ENCODE measurements around the gene ERBB2.

Gene ERBB2

DNA sequence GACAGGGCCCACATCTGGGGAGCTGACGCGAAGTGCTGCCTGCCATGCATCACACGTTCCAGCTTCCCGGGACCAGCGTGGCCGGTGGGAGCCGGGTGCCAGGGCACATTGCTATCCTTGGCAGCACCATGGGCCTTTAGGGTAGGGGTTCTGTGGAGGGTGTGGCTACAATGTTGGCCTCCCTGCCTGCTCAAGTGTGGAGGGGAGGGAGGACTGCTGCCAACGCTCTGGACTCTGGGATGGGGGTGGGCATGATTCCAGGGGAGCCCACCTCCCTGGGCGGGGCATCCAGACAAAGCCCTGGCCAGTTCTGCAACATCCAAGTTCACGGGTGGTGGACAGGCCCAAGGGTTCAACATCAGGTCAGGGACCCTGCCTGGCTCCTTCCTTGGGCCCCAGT lies 51.8 kb downstream of the ERBB2 start:
- DNase-seq (no peak), ATAC-seq (replicated peaks) (no peak)
- no peaks in the 10 kb centered on the region for H3K27me3 Mint-ChIP-seq
- H3K36me3 Mint-ChIP-seq: peaks cover 4 to 8% of the 10 kb centered on the region in 2 donors
- no peaks in the 10 kb centered on the region for H3K9me3 Mint-ChIP-seq
- no peak overlapping the region for H3K27ac Mint-ChIP-seq
- no peak overlapping the region for H3K4me3 Mint-ChIP-seq
- peaks cover 33 to 53% of the 10 kb centered on the region in 2 donors for H3K4me1 Mint-ChIP-seq

- Mint-ChIP-seq H3K36me3 (peaks cover 4 to 10% of the 10 kb centered on the region in 2 donors), H3K4me1 (peaks cover 40 to 60% of the 10 kb centered on the region in 2 donors), H3K27me3 (no peaks in the 10 kb centered on the region), H3K27ac (peak overlapping the region; percentile 96), H3K9me3 (no peaks in the 10 kb centered on the region), H3K4me3 (peak overlapping the region; percentile 47 to 73)
- no peak for DNase-seq
- no peak for ATAC-seq (replicated peaks)
Measured at GRCh38 chr17:39752241-39752881, 52.5 kb downstream of the ERBB2 start.

- Mint-ChIP-seq H3K4me1 (peaks cover 52 to 73% of the 10 kb centered on the region in 2 donors), H3K36me3 (peaks cover 8 to 15% of the 10 kb centered on the region in 2 donors), H3K27me3 (no peaks in the 10 kb centered on the region), H3K27ac (peak overlapping the region; percentile 96), H3K9me3 (no peaks in the 10 kb centered on the region), H3K4me3 (peak overlapping the region; percentile 87 to 90)
- DNase-seq (no peak), ATAC-seq (replicated peaks) (peak; percentile 18 to 19)
Measured at GRCh38 chr17:39753514-39754160, 53.8 kb downstream of the ERBB2 start.

- Mint-ChIP-seq H3K4me3 (peak overlapping the region; percentile 87 to 90), H3K27me3 (no peaks in the 10 kb centered on the region), H3K9me3 (no peaks in the 10 kb centered on the region), H3K27ac (peak overlapping the region; percentile 96), H3K36me3 (peaks cover 12 to 21% of the 10 kb centered on the region in 2 donors), H3K4me1 (peaks cover 59 to 79% of the 10 kb centered on the region in 2 donors)
- ATAC-seq (replicated peaks) (peak; percentile 71 to 76), DNase-seq (peak; percentile 100)
Measured at GRCh38 chr17:39754161-39754957, 54.5 kb downstream of the ERBB2 start.

DNA sequence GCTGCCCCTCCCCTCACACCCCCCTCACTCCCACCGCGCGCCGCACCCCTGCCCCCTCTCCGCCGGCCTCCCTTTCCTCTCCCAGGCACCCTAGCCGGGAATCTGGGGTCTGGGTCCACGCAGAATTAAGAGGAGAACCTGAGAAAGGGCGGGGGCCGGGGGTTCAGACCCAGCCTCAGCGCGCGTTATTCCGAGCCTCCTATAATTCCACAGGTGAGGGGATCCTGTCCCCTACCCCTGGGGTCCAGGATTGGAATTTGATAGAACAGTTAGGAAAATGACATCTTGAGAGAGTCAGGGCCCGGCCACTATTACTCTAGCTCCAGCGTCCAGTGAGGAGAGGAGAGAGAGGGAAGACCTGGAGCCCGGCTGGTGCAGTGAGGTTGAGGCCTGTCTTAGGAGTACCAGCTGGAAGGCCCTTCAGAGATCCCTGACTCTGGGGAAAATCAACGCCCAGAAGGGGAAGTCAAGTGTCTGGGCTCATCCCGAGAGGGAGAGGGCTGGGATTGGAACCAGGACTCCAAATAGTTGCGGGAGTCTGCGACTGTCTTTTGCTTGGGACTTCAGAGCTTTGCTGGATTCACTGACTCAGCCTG lies 55.2 kb downstream of the ERBB2 start:
- Mint-ChIP-seq H3K4me3 (peak overlapping the region; percentile 75 to 90), H3K27me3 (no peaks in the 10 kb centered on the region), H3K27ac (peak overlapping the region; percentile 96), H3K36me3 (peaks cover 16 to 27% of the 10 kb centered on the region in 2 donors), H3K9me3 (no peaks in the 10 kb centered on the region), H3K4me1 (peaks cover 64 to 83% of the 10 kb centered on the region in 2 donors)
- no peak for ATAC-seq (replicated peaks)
- no peak for DNase-seq

- Mint-ChIP-seq H3K9me3 (no peaks in the 10 kb centered on the region), H3K4me1 (peaks cover 64 to 87% of the 10 kb centered on the region in 2 donors), H3K4me3 (peak overlapping the region; percentile 75 to 90), H3K27ac (peak overlapping the region; percentile 96), H3K36me3 (peaks cover 17 to 32% of the 10 kb centered on the region in 2 donors), H3K27me3 (no peaks in the 10 kb centered on the region)
- DNase-seq (peak; percentile 83), ATAC-seq (replicated peaks) (peak; percentile 36 to 40)
Measured at GRCh38 chr17:39755554-39756379, 55.9 kb downstream of the ERBB2 start.

DNA sequence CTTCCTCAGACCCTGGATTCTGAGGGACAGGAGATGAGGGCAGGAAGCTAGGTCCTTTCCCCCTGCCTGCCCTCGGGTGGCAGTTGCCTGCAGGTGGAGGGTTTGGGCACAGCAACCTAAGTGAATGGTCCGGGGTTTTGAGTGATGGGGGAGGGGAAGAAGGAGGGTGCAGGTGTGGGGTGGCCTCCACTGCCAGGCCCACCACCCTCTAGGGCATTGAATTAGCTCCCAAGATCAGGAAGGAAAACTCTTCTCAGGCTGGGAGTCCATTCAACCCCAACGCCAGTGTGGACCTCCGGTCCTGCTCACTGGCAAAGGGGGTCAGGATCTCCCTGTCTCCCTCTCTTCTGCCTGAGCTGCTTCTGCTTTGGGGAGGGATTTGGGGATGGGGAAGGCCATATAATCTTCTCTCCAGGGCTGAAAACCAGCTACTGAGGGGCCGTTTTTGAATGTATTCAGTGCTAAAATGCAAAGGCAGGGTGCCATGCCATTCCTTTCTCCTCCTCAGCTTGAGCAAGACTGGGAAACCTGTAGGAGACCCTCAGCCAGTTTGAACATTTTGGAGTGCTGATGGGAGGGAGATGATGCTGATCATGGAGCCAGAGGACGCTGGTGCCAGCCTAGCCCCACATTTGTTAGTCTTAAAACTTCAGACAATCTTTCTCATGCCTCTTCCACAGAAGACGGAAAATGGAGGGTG lies 56.7 kb downstream of the ERBB2 start:
- Mint-ChIP-seq H3K4me3 (peak overlapping the region; percentile 75 to 90), H3K4me1 (peaks cover 62 to 85% of the 10 kb centered on the region in 2 donors), H3K36me3 (peaks cover 23 to 36% of the 10 kb centered on the region in 2 donors), H3K9me3 (no peaks in the 10 kb centered on the region), H3K27ac (peak overlapping the region; percentile 96), H3K27me3 (no peaks in the 10 kb centered on the region)
- ATAC-seq (replicated peaks) (no peak), DNase-seq (no peak)

GRCh38 chr17:39757176-39757662 lies 57.4 kb downstream of the ERBB2 start:
- DNase-seq: no peak
- Mint-ChIP-seq H3K4me3 (peak overlapping the region in 1 of 2 donors; percentile 54), H3K9me3 (no peaks in the 10 kb centered on the region), H3K4me1 (peaks cover 58 to 83% of the 10 kb centered on the region in 2 donors), H3K27ac (peak overlapping the region; percentile 96), H3K27me3 (no peaks in the 10 kb centered on the region), H3K36me3 (peaks cover 24 to 40% of the 10 kb centered on the region in 2 donors)
- ATAC-seq (replicated peaks): no peak

GRCh38 chr17:39757931-39758873 lies 58.3 kb downstream of the ERBB2 start:
- H3K36me3 Mint-ChIP-seq: peaks cover 28 to 47% of the 10 kb centered on the region in 2 donors
- H3K27ac Mint-ChIP-seq: peak overlapping the region; percentile 96
- peak overlapping the region; percentile 57 to 63 for H3K4me3 Mint-ChIP-seq
- H3K27me3 Mint-ChIP-seq: no peaks in the 10 kb centered on the region
- DNase-seq: peak; percentile 69
- H3K4me1 Mint-ChIP-seq: peaks cover 57 to 82% of the 10 kb centered on the region in 2 donors
- no peaks in the 10 kb centered on the region for H3K9me3 Mint-ChIP-seq
- peak; percentile 27 to 33 for ATAC-seq (replicated peaks)

- Mint-ChIP-seq H3K9me3 (no peaks in the 10 kb centered on the region), H3K4me3 (peak overlapping the region; percentile 39 to 51), H3K4me1 (peaks cover 53 to 77% of the 10 kb centered on the region in 2 donors), H3K27me3 (no peaks in the 10 kb centered on the region), H3K36me3 (peaks cover 25 to 48% of the 10 kb centered on the region in 2 donors), H3K27ac (peak overlapping the region; percentile 96)
- DNase-seq (no peak), ATAC-seq (replicated peaks) (no peak)
Measured at GRCh38 chr17:39759204-39759603, 59.3 kb downstream of the ERBB2 start.

DNA sequence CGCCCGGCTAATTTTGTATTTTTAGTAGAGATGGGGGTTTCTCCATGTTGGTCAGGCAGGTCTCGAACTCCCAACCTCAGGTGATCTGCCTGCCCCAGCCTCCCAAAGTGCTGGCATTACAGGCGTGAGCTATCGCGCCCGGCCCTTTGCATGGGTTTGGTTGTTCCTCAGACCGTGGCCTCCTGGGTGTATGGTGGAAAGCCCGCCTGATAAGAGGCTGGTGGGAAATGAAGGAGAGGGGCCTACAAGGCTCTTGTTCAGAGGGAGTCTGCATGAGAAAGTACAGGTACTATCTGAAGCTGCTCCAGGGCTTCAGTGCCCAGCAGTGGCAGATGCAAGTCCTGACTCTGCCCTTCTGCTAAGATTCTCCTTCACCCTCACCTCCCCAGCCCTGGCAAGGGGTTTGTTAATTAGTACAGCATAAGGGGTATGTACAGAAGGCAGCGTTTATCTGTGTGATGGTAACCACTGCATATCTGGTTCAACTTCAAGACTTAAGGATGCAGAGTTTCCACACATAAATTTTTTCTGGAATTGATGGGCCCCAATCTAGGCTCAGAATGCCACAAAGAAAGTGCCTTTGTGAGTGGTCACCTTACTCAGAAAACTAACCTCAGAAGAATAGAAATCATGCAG lies 62.1 kb downstream of the ERBB2 start:
- no peak overlapping the region for H3K4me3 Mint-ChIP-seq
- no peak for ATAC-seq (replicated peaks)
- peak overlapping the region; percentile 69 for H3K27ac Mint-ChIP-seq

More for the DNA sequence above, 62.1 kb downstream of the ERBB2 start:
- peaks cover 55 to 80% of the 10 kb centered on the region in 2 donors for H3K4me1 Mint-ChIP-seq
- H3K27me3 Mint-ChIP-seq: no peaks in the 10 kb centered on the region
- DNase-seq: no peak
- peaks cover 51 to 72% of the 10 kb centered on the region in 2 donors for H3K36me3 Mint-ChIP-seq
- H3K9me3 Mint-ChIP-seq: no peaks in the 10 kb centered on the region
